ENCODE results near the gene CHST6. TPM values are rescaled to one million over a fixed set of nuclear protein-coding genes. Genes with fewer than 3 reads are reported as not detected.
"Not testable (repeated sequence)": the region's sequence is repeated elsewhere in the genome, so short reads cannot be mapped to it uniquely, and the experiment has no call there.

The CHST6 gene
- total RNA-seq, 2 experiments from 2014 or later: not detected

GRCh38 chr16:75433732-75434413 is 61.4 kb downstream of the CHST6 start:
- no peaks in the 10 kb centered on the region for H3K9me3 Mint-ChIP-seq
- H3K27ac Mint-ChIP-seq: peak overlapping the region; percentile 93
- H3K4me1 Mint-ChIP-seq: peaks cover 33% of the 10 kb centered on the region
- H3K27me3 Mint-ChIP-seq: no peaks in the 10 kb centered on the region
- H3K4me3 Mint-ChIP-seq: peak overlapping the region; percentile 81
- no peak for DNase-seq
- ChIA-PET CTCF (interaction anchor here (0.7 to 3.6 kb wide), 13 partner anchors 11 to 766 kb away, joined by 3 to 50 read pairs (median 4); partner anchors contain the start of genes ADAT1 and TMEM170A), POLR2A (interaction anchor here (1.0 to 2.5 kb wide), 19 partner anchors 8 to 768 kb away, joined by 3 to 36 read pairs (median 5); partner anchors contain the start of genes ADAT1, GABARAPL2, KARS1 and RFWD3)
- peaks cover 10% of the 10 kb centered on the region for H3K36me3 Mint-ChIP-seq (ENCODE audit: low read depth)

DNA sequence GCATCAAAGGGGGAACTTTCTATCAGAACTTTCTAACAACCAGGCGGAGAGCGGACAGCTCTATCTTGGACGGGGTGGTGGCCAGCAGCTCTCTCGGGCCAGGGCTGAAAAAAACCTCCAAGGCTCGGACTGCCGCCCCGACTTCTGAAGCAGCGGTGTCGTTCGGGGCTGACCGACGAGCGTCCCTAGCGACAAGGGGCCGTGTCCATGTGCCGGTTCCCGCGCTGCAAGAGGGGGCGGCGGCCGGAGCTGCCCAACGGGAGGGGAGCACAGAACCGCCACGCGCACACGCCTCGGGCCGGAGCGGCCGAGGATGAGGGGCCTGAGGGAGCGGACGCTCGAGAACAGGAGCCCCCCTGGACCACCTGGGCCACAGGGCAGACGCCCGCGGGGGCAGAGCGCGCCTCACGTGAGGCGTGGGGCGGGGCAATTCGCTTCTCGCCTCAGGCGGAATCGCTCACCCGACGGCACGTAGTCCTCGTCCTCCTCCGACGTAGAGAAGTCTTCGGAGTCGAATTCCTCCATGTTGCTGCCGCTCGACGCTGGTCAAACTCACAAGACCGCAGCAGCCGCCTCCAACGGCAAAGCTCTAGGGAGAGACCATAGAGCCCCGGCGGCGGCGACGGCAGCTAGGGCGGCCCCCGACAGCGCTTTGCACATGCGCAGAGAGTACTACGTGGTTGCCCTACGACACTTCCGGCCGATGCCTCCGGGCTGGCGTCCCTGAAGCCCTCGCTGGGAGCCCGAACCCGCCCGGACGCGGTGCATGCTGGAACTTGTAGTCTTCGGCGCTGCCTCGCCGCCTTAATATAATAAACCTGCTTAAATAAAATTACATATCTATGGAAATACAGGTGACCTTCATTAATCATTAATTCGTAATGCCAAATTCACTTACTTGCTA is 62.2 kb downstream of the CHST6 start, which contains the start of gene CFDP1:
CFDP1 (minus strand) TSS at position 676 of the 904 bp plus-strand sequence; CDS start at position 525, 151 bp downstream.
- Mint-ChIP-seq H3K27ac (peak within 1 kb of the TSS; percentile 93), H3K36me3 (ENCODE audit: low read depth) (peaks cover 10% of the 10 kb centered on the region), H3K4me3 (peak within 1 kb of the TSS; percentile 81), H3K9me3 (no peaks in the 10 kb centered on the region), H3K27me3 (no peaks in the 10 kb centered on the region), H3K4me1 (peaks cover 33% of the 10 kb centered on the region)
- DNase-seq: peak; percentile 95
- ChIA-PET CTCF (interaction anchor here (0.7 to 3.6 kb wide), 14 partner anchors 10 to 766 kb away, joined by 3 to 50 read pairs (median 4); partner anchors contain the start of genes ADAT1 and TMEM170A), POLR2A (interaction anchor here (0.6 to 2.5 kb wide), 20 partner anchors 9 to 767 kb away, joined by 3 to 36 read pairs (median 5); partner anchors contain the start of genes ADAT1, GABARAPL2, KARS1 and RFWD3)

DNA sequence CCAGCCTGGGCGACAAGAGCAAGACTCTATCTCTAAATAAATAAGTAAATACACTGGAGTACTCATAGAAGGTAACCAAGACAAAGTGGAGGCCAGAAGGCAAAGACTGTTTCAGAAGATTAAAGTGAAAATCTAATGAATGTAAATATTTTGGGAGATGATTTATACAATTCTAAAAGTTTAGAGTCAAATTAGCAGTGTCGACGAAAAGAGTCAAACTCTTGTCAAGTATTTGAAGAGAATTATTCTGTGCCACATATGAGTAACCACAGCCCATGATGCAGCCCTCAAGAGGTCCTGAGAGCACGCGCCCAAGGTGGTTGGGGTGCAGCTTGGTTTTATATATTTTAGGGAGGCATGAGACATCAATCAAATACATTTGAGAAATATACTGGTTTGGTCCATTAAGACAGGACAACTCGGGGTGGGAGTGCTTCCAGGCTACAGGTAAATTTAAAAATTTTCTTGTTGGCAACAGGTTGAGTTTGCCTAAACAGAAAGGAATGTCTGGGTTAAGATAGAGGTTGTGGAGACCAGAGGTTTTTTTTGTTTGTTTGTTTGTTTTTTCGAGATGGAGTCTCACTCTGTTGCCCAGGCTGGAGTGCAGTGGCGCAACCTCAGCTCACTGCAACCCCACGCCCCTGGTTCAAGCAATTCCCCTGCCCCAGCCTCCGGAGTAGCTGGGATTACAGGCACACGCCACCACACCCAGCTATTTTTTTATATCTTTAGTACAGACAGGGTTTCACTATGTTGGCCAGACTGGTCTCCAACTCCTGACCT is 65.4 kb downstream of the CHST6 start:
- peaks cover 31% of the 10 kb centered on the region for H3K4me1 Mint-ChIP-seq
- H3K27ac Mint-ChIP-seq: no peak overlapping the region

GRCh38 chr16:75426524-75426923 is 68.7 kb downstream of the CHST6 start:
- POLR2A ChIA-PET; H3K27ac Mint-ChIP-seq; H3K27me3 Mint-ChIP-seq; DNase-seq; H3K9me3 Mint-ChIP-seq; H3K36me3 Mint-ChIP-seq (ENCODE audit: low read depth); CTCF ChIA-PET; H3K4me3 Mint-ChIP-seq: not testable (repeated sequence)
- H3K4me1 Mint-ChIP-seq: peaks cover 16% of the 10 kb centered on the region

More for the DNA sequence above, 65.4 kb downstream of the CHST6 start:
- peaks cover 13% of the 10 kb centered on the region for H3K36me3 Mint-ChIP-seq (ENCODE audit: low read depth)
- DNase-seq: no peak
- CTCF ChIA-PET: no interaction called here
- no peak overlapping the region for H3K4me3 Mint-ChIP-seq
- POLR2A ChIA-PET: no interaction called here
- H3K27me3 Mint-ChIP-seq: no peaks in the 10 kb centered on the region
- no peaks in the 10 kb centered on the region for H3K9me3 Mint-ChIP-seq

DNA sequence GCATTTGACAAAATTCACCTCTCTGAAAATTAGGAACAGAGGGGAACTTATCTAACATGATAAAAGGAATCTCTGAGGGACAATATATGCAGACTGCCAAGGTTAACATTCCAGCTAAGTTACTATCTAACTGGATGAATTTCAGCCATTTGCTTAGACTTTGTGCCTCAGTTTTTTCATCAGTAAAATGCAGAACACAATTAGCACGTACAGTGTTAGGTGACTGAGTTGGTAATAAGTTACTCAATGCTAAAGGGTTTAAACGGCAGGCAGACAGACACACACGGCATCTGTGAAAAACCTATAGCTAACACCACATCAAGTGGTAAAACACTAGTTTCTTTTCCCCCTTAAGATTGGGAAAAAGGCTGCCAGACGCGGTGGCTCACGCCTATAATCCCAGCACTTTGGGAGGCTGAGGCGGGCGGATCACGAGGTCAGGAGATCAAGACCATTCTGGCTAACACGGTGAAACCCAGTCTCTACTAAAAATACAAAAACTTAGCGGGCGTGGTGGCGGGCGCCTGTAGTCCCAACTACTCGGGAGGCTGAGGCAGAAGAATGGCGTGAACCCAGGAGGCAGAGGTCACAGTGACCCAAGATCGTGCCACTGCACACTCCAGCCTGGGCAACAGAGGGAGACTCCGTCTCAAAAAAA is 71.0 kb downstream of the CHST6 start:
- H3K36me3 Mint-ChIP-seq (ENCODE audit: low read depth); H3K27ac Mint-ChIP-seq; H3K4me3 Mint-ChIP-seq; DNase-seq; POLR2A ChIA-PET; H3K9me3 Mint-ChIP-seq; CTCF ChIA-PET; H3K27me3 Mint-ChIP-seq: not testable (repeated sequence)
- H3K4me1 Mint-ChIP-seq: peaks cover 16% of the 10 kb centered on the region

DNA sequence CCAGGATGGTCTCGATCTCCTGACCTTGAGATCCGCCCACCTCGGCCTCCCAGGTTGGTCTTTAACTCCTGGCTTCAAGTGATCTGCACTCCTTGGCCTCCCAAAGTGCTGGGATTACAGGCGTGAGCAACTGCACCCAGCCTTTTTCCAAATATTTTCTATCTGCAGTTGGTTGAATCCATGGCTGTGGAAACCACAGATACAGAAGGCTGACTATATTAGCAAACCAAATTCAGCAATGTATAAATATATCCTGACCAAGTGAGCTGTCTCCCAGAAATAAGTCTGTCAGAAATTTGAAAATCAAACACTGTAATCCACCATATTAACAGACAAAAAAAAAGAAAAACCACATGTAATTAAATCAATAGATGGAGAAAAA is 71.5 kb downstream of the CHST6 start:
- Mint-ChIP-seq H3K4me3 (no peak overlapping the region), H3K36me3 (ENCODE audit: low read depth) (peaks cover 2% of the 10 kb centered on the region), H3K9me3 (no peaks in the 10 kb centered on the region), H3K27ac (no peak overlapping the region), H3K4me1 (peaks cover 16% of the 10 kb centered on the region), H3K27me3 (no peaks in the 10 kb centered on the region)
- DNase-seq: no peak
- ChIA-PET POLR2A (no interaction called here), CTCF (no interaction called here)

Other genes starting within 250 kb of the CHST6 start
- not detected for gene BCAR1, start 243.8 kb downstream of the CHST6 start, total RNA-seq
- gene CFDP1, start 61.9 kb downstream of the CHST6 start, total RNA-seq: 10 to 100 TPM; 35.1 to 36.2 TPM
- gene TMEM170A, start 30.8 kb downstream of the CHST6 start, total RNA-seq: 10 to 100 TPM; 30.8 to 33.9 TPM
- under 1 TPM in 1 of 2 experiments, not detected in 1; 0.10 TPM for gene CHST5, start 40.7 kb upstream of the CHST6 start, total RNA-seq
- 1 to 10 TPM; 1.9 to 2.0 TPM for gene TMEM231, start 60.8 kb upstream of the CHST6 start, total RNA-seq
- gene GABARAPL2, start 70.9 kb upstream of the CHST6 start, total RNA-seq: 10 to 100 TPM; 84.9 to 86.2 TPM
- 10 to 100 TPM; 50.7 to 56.0 TPM for gene ADAT1, start 127.8 kb upstream of the CHST6 start, total RNA-seq
- gene KARS1, start 152.2 kb upstream of the CHST6 start, total RNA-seq: 100 to 1,000 TPM; 169 to 170 TPM
- gene TERF2IP, start 152.3 kb upstream of the CHST6 start, total RNA-seq: 10 to 100 TPM; 92.7 to 96.2 TPM
- gene CPHXL2, start 181.6 kb upstream of the CHST6 start, total RNA-seq: not detected
- gene DUXB, start 206.0 kb upstream of the CHST6 start, total RNA-seq: not detected
- gene CPHXL, start 231.0 kb upstream of the CHST6 start, total RNA-seq: not detected